DMS53 treated with DMSO at 0.1 percent for 48 hours (cell line): ENCODE results near the gene BTNL2.
A peak's percentile ranks its signal among the peaks of the same experiment; 100 is the strongest.
"Not testable (repeated sequence)": the region's sequence is repeated elsewhere in the genome, so short reads cannot be mapped to it uniquely, and the experiment has no call there.

Experiments used
- DNase-seq: peaks from one replicate; lab custom pipeline; 2025; ENCODE audit not compliant: unreplicated experiment; lab: John Stamatoyannopoulos, UW

Gene BTNL2

GRCh38 chr6:32406857-32407256 lies at the start of gene BTNL2:
TSS of gene BTNL2 (minus strand) at chr6:32407181. CDS start at chr6:32407123, 58 bp downstream.
- peak; percentile 57 for DNase-seq

- no peak for DNase-seq
Measured at GRCh38 chr6:32449088-32449736, 42.2 kb upstream of the BTNL2 start.

- no peak for DNase-seq
Measured at GRCh38 chr6:32447932-32448331, 41.0 kb upstream of the BTNL2 start.

GRCh38 chr6:32445321-32445854 lies 38.4 kb upstream of the BTNL2 start:
- no peak for DNase-seq

- DNase-seq = no peak
Measured at GRCh38 chr6:32444433-32444832, 37.5 kb upstream of the BTNL2 start.

- no peak for DNase-seq
Measured at GRCh38 chr6:32442977-32443552, 36.1 kb upstream of the BTNL2 start.

- DNase-seq = no peak
Measured at GRCh38 chr6:32442243-32442667, 35.3 kb upstream of the BTNL2 start.

- DNase-seq = peak; percentile 5
Measured at GRCh38 chr6:32439602-32440214, 32.7 kb upstream of the BTNL2 start, which contains the start of gene HLA-DRA. TSS of gene HLA-DRA (plus strand) at chr6:32439887. CDS start at chr6:32439951, 64 bp downstream.

- no peak for DNase-seq
Measured at GRCh38 chr6:32439139-32439538, 32.2 kb upstream of the BTNL2 start.

GRCh38 chr6:32436995-32437836 lies 30.2 kb upstream of the BTNL2 start:
- no peak for DNase-seq

GRCh38 chr6:32436186-32436585 lies 29.2 kb upstream of the BTNL2 start:
- no peak for DNase-seq

- DNase-seq = not testable (repeated sequence)
Measured at GRCh38 chr6:32433950-32434349, 27.0 kb upstream of the BTNL2 start.

GRCh38 chr6:32432050-32432450 lies 25.1 kb upstream of the BTNL2 start:
- peak; percentile 30 for DNase-seq

- DNase-seq = no peak
Measured at GRCh38 chr6:32431142-32431541, 24.2 kb upstream of the BTNL2 start.

- no peak for DNase-seq
Measured at GRCh38 chr6:32430179-32430578, 23.2 kb upstream of the BTNL2 start.

GRCh38 chr6:32427934-32428474 lies 21.0 kb upstream of the BTNL2 start:
- no peak for DNase-seq

- DNase-seq = no peak
Measured at GRCh38 chr6:32427218-32427617, 20.2 kb upstream of the BTNL2 start.

- DNase-seq = no peak
Measured at GRCh38 chr6:32426338-32426737, 19.4 kb upstream of the BTNL2 start.

GRCh38 chr6:32424589-32425300 lies 17.8 kb upstream of the BTNL2 start:
- no peak for DNase-seq

GRCh38 chr6:32416036-32416435 lies 9.1 kb upstream of the BTNL2 start:
- DNase-seq = no peak
